GM10248 (cell line): ENCODE results near the gene PPIG.
"Not testable (repeated sequence)": the region's sequence is repeated elsewhere in the genome, so short reads cannot be mapped to it uniquely, and the experiment has no call there.

Experiments used
- CTCF ChIA-PET: fragments of 300-600 bp; sonication (Branson Sonifier 250); formaldehyde crosslinking; extraction: SDS; loops from one replicate; lab custom pipeline; 2021; ENCODE audit warnings: antibody characterized with exemption; lab: Yijun Ruan, JAX
- POLR2A ChIA-PET: fragments of 350-650 bp; sonication (Branson Sonifier 250); formaldehyde crosslinking; extraction: SDS; loops from one replicate; lab custom pipeline; 2020; ENCODE audit warnings: antibody characterized with exemption; lab: Yijun Ruan, JAX
- DNase-seq: peaks from one replicate; pipeline ENCODE4 v3.0.0; 2012; ENCODE audit errors: extremely low spot score
- CTCF ChIP-seq: IDR thresholded peaks from 2 replicates; pipeline ENCODE4 v1.5.1; 2012; ENCODE audit warnings: mild to moderate bottlenecking, low read depth; ENCODE audit errors: extremely low read depth, missing control alignments, control extremely low read depth

The PPIG gene

GRCh38 chr2:169684135-169684565 is 100.0 kb downstream of the PPIG start:
- CTCF ChIA-PET: interaction anchor here (1.0 to 2.5 kb wide), 4 partner anchors 9 to 205 kb away, joined by 3 to 11 read pairs (median 4); partner anchors contain the start of genes CFAP210 and PHOSPHO2
- POLR2A ChIA-PET: no interaction called here
- no peak for DNase-seq
- TF ChIP-seq CTCF: no peak

GRCh38 chr2:169684712-169685111 is 100.6 kb downstream of the PPIG start:
- POLR2A ChIA-PET, DNase-seq: not testable (repeated sequence)
- CTCF ChIA-PET: interaction anchor here (2.3 to 2.5 kb wide), 2 partner anchors 9 to 16 kb away, joined by 6 to 11 read pairs; partner anchors contain the start of genes CFAP210 and PHOSPHO2

- DNase-seq, CTCF ChIA-PET, POLR2A ChIA-PET: not testable (repeated sequence)
Measured at GRCh38 chr2:169686825-169687224, 102.7 kb downstream of the PPIG start.

GRCh38 chr2:169687943-169688342 is 103.8 kb downstream of the PPIG start:
- CTCF ChIA-PET, DNase-seq, POLR2A ChIA-PET: not testable (repeated sequence)

GRCh38 chr2:169690958-169691357 is 106.8 kb downstream of the PPIG start:
- POLR2A ChIA-PET: interaction anchor here (0.7 kb wide), 1 partner anchor 15 kb away, joined by 3 read pairs; no protein-coding TSS in a partner anchor

More at GRCh38 chr2:169690958-169691357, 106.8 kb downstream of the PPIG start:
- no peak for TF ChIP-seq CTCF
- CTCF ChIA-PET: interaction anchor here (1.0 to 1.2 kb wide), 2 partner anchors 15 to 35 kb away, joined by 3 to 5 read pairs; no protein-coding TSS in a partner anchor
- no peak for DNase-seq
